H1 (cell line): ENCODE measurements around the gene SCN11A.

Source experiments
- BRCA1 ChIP-seq: IDR thresholded peaks from 2 replicates; pipeline ENCODE4 v1.6.1; 2012; ENCODE audit warnings: low read depth, low read length, improper control_type of control experiment
- CTBP2 ChIP-seq: IDR thresholded peaks from 2 replicates; pipeline ENCODE4 v1.7.0; 2011; ENCODE audit warnings: borderline replicate concordance, mild to moderate bottlenecking, moderate library complexity, mixed read lengths, low read length; ENCODE audit not compliant: insufficient read depth, insufficient read length
- EGR1 ChIP-seq: IDR thresholded peaks from 2 replicates; pipeline ENCODE4 v1.6.1; 2011; ENCODE audit warnings: low read depth, low read length, borderline replicate concordance
- EZH2 ChIP-seq: fragments of 200-600 bp; sonication (generic); IDR thresholded peaks from 2 replicates; pipeline ENCODE4 v1.7.1; 2012; ENCODE audit warnings: low read depth, mild to moderate bottlenecking, moderate library complexity, low read length, inconsistent platforms; ENCODE audit not compliant: severe bottlenecking
- HDAC2 ChIP-seq, 2 experiments: fragments of 300-600 bp in 1 of 2; sonication (generic) in 1 of 2; IDR thresholded peaks; 2 replicates each; pipeline ENCODE4 v1.6.1; 2011 to 2012; ENCODE audit warnings: low read depth in 2 of 2, low read length in 2 of 2, mild to moderate bottlenecking in 2 of 2, moderate library complexity in 2 of 2, borderline replicate concordance in 1 of 2, inconsistent platforms in 1 of 2
- POLR2A ChIP-seq, 2 experiments: IDR thresholded peaks; 1 replicate in 1 of 2; 2 replicates in 1 of 2; pipeline ENCODE4 v1.6.1; 2011; ENCODE audit warnings: low read depth in 2 of 2, low read length in 2 of 2, mild to moderate bottlenecking in 2 of 2; ENCODE audit errors: control extremely low read depth in 1 of 2
- POLR2AphosphoS5 ChIP-seq: IDR thresholded peaks from 2 replicates; pipeline ENCODE4 v1.6.1; 2011; ENCODE audit warnings: low read depth, low read length
- TEAD4 ChIP-seq: IDR thresholded peaks from 2 replicates; pipeline ENCODE4 v1.6.1; 2012; ENCODE audit warnings: low read depth, low read length, inconsistent platforms, mixed read lengths
- YY1 ChIP-seq: IDR thresholded peaks from 2 replicates; pipeline ENCODE4 v1.6.1; 2011; ENCODE audit warnings: low read depth, mild to moderate bottlenecking, low read length
- TF ChIP-seq, protein P1 (sequence below), 3 experiments: IDR thresholded peaks; 1 replicate in 2 of 3; 2 replicates in 1 of 3; pipeline versions ENCODE4 v1.5.1 to v1.6.1; 2011; ENCODE audit warnings: low read length in 3 of 3, mild to moderate bottlenecking in 3 of 3, inconsistent platforms in 2 of 3, low read depth in 1 of 3, moderate library complexity in 1 of 3; ENCODE audit not compliant: insufficient read depth in 1 of 3; ENCODE audit errors: control extremely low read depth in 1 of 3

DNA sequence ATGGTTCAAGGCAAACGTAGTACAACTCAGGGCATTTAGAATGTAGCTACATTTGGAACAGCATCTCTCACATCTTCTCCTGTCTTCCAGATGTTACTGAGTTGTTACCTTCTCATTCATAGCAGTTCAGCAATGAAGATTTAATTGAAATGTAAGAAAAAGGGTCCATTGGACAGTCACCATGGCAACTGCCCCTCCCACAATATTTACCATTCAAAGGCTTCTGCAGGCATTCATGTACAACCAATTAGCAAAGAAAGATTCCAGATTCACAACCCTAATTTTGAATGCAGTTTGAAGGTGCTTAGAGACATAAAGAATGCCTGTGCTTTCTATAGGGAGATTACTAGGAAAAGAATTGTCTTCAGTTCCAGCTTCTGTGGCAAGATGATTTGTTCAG lies 22.2 kb downstream of the SCN11A start:
- TF ChIP-seq, protein P1, sequence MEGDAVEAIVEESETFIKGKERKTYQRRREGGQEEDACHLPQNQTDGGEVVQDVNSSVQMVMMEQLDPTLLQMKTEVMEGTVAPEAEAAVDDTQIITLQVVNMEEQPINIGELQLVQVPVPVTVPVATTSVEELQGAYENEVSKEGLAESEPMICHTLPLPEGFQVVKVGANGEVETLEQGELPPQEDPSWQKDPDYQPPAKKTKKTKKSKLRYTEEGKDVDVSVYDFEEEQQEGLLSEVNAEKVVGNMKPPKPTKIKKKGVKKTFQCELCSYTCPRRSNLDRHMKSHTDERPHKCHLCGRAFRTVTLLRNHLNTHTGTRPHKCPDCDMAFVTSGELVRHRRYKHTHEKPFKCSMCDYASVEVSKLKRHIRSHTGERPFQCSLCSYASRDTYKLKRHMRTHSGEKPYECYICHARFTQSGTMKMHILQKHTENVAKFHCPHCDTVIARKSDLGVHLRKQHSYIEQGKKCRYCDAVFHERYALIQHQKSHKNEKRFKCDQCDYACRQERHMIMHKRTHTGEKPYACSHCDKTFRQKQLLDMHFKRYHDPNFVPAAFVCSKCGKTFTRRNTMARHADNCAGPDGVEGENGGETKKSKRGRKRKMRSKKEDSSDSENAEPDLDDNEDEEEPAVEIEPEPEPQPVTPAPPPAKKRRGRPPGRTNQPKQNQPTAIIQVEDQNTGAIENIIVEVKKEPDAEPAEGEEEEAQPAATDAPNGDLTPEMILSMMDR (IDR thresholded peaks at IDR 0.05; ENCODE audit: control extremely low read depth in 1 of 3, insufficient read depth in 1 of 3, low read depth in 1 of 3, low read length in 3 of 3) = no peak
- TF ChIP-seq POLR2A (IDR thresholded peaks at IDR 0.05; ENCODE audit: control extremely low read depth in 1 of 2, low read depth in 2 of 2, low read length in 2 of 2) = no peak
- no peak for TF ChIP-seq POLR2AphosphoS5
- no peak for TF ChIP-seq EZH2
- no peak for TF ChIP-seq EGR1
- no peak for TF ChIP-seq YY1
- no peak for TF ChIP-seq TEAD4
- TF ChIP-seq CTBP2 = no peak
- TF ChIP-seq HDAC2 (IDR thresholded peaks at IDR 0.05; ENCODE audit: borderline replicate concordance in 1 of 2, low read depth in 2 of 2, low read length in 2 of 2) = no peak
- TF ChIP-seq BRCA1 = no peak
